ENCODE data around the gene HSCB.
"Not testable (repeated sequence)": the region's sequence is repeated elsewhere in the genome, so short reads cannot be mapped to it uniquely, and the experiment has no call there.

The HSCB gene

DNA sequence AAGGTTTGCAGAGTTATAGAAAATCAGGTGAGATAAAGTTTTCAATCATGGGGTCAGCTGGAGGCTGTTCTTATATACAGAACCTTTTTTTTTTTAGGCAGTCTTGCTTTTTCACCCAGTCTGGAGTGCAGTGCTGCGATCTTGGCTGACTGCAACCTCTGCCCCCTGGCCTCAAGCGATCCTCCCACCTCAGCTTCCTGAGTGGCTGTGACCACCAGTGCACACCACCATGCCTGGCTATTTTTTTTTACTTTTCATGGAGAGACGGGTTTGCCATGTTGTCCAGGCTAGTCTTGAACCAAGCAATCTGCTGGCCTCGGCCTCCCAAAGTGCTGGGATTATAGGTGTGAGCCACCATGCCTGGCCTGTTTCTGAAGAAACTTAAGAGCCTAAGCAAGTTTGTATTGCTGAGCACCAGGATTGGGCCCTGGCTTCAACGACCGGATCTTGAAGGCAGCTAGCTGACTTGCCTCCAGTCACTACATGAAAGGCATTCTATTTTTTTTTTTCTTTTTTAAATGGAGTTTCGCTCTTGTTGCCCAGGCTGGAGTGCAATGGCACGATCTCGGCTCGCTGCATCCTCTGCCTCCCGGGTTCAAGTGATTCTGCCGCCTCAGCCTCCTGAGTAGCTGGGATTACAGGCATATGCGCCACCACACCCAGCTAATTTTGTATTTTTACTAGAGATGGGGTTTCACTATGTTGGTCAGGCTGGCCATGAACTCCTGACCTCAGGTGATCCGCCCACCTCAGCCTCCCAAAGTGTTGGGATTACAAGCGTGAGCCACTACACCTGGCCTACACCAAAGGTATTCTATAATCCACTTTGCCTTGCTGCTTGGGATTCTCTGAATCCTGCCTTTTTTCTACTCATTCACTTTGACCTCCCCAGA lies 50.9 kb downstream of the HSCB start:
- no peak for DNase-seq

- no peak for DNase-seq
Observed at GRCh38 chr22:28793976-28794584, 52.2 kb downstream of the HSCB start.

GRCh38 chr22:28795071-28795693 lies 53.3 kb downstream of the HSCB start:
- no peak for DNase-seq

GRCh38 chr22:28795932-28796856 lies 54.4 kb downstream of the HSCB start:
- no peak for DNase-seq

DNA sequence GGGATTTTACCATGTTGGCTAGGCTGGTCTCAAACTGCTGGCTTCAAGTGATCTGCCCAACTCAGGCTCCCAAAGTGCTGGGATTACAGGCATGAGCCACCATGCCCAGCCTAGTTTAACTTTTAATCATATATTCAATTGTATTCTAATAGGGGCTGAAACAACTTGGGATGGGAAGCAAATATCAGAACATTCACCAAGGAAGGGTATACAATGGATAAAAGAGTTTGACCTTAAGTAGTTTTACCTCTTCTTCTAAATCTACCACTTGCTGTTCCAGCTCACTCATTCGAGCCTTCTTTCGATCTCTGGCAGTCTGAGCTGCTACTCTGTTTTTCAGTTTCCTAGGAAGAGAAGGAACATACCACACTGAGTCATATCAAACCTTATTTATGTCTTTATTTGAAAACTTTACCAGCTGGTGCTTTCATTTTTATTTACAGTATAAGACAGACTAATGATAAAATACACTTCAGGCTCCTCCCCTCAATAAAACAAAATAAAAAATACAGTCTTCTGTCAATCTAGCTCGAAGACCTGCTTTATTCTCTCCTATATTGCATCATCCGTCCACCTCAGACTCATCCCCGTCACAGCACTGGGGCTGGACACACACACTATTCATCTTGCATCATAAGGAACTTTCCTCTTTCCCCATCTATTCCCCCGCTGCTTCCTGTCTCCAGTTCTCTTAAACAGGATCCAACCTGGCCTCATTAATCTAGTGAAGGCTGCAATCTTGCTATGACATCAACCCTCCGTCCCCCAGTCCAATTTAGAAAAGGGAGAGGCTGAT lies 57.2 kb downstream of the HSCB start:
- peak; percentile 50 for DNase-seq

DNA sequence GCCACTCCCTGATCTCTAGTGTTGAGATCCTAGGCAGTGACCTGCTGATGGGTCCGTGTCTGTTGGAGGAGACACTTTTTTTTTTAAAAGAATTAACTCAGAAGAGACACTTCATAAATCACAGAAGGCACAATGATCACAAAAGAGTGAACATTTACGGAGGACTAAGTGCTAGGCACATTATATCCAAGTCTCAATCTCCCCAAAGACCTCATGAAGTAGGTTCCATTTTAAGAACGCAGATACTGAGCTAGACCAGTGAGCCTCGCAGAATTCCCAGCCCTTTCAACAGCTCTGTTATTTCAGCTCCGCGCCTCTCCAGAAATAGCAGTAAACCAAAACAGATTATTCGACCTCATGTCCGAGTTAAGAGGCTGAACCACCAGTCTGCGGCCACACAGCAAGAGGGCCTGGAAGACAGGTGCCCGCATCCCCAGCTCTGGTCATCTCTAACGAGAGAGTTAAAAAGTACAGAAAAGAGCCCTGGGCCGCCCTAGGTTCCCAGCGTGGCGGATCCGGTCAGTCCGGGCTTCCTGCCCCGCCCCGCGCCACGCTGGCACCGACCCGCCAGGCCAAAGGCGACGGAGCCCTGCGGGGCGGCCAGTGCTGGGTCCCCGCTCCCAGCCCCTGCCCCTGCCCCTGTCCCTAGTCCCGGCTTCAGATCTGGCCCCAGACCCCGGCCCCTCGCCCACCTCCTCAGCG lies 57.9 kb downstream of the HSCB start:
- DNase-seq: peak; percentile 48

DNA sequence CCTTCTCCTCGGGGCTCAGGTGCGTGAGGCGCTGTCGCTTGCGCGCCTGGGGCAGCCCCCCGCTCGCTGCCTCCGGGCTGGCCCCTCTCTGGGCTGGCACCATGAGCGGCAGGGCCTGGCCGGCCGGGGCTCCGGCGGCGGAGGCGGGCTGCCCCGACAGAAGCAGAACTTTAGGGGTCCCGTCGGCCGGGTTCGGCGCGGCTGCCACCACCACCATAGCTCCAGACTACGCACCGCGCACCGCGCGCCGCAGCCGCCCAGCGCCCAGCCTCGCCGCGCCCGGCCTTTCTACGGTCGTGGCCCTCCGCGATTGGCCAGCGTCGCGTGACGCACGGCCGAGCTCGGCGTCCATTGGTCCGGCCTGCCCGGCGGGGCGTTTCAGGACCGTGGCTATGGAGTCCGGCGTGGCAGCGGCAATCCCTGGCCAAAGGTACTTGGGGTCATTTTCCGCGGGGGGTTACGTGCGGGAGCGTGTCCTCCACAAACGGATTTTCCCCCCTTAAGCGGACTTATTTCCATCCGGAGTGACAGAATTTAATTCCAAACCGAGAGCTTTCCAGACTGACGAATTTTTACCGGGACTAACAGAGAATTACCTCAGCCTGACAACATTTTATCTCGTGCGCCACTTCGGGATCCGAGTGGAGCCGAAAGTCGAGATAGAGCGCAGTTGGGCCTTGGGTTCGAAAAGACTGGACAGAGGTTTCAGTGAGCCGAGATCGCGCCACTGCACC lies 58.6 kb downstream of the HSCB start, which contains the start of gene XBP1:
XBP1 (minus strand) TSS at position 262 of the 734 bp plus-strand sequence.
- DNase-seq: peak; percentile 92

DNA sequence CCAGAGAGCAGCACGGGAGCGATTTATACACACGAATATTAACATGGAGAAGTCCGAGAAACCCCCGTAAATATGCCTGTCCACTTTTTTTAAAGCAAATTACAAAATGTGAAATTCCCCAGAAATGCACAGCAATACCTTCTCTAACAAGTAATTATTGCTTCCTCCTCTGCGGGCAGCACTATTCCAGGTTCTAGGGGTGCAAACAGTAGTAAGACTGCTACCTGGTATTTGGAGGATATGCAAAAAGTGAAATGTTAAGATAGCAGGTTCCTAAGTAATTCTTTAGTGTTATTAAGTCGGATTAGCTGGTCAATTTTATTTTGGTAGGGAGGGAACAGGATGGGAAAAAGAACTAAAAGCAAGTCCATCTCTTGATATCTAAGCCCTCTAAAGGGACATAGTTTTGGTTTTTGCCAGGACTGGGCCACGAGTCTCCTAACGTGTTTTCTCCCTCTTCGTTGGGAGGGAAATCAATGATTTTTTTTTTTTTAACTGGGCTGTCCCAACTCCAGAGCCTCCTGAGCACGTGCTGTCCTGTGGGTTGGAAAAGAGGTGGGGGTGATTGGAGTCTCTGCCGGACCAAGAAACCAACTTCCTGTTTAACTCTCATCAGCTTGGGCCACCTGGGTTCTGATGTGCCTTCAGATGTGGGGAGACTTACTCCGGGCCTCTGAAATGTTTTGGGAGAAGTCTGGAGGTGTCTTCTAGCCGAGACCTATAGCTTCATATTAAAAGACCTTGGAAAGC lies 60.2 kb downstream of the HSCB start:
- DNase-seq: no peak

- no peak for DNase-seq
Observed at GRCh38 chr22:28802595-28803123, 60.8 kb downstream of the HSCB start.

GRCh38 chr22:28805426-28805825 lies 63.6 kb downstream of the HSCB start:
- DNase-seq: not testable (repeated sequence)

Data from activated CD4-positive, alpha-beta T cell treated with anti-CD3 and anti-CD28 coated beads for 48 hours (primary cell).